SK-N-SH treated with all-trans-retinoic acid at 6 μM for 48 hours (cell line): Measurements from ENCODE around the gene SEC22C.

ENCODE experiments used
- ATAC-seq: fragments of 200-7000 bp; cut with Tn5 transposase; 3 replicates; pipeline ENCODE4 v1.9.1; 2020; ENCODE audit warnings: mild to moderate bottlenecking, moderate library complexity
- CSDC2 ChIP-seq: fragments of 250-450 bp; sonication (Bioruptor Pico); IDR thresholded peaks from 2 replicates; pipeline ENCODE4 v1.5.0; 2020; ENCODE audit warnings: mild to moderate bottlenecking, moderate library complexity
- ESRRG ChIP-seq: fragments of 250-450 bp; sonication (Bioruptor Pico); IDR thresholded peaks from 2 replicates; pipeline ENCODE4 v1.6.1; 2021; ENCODE audit warnings: mild to moderate bottlenecking
- GLIS3 ChIP-seq: fragments of 250-450 bp; sonication (Bioruptor Pico); IDR thresholded peaks from 2 replicates; pipeline ENCODE4 v1.5.0; 2020; ENCODE audit warnings: mild to moderate bottlenecking, moderate library complexity
- ISL1 ChIP-seq: fragments of 250-450 bp; sonication (Bioruptor Pico); IDR thresholded peaks from 2 replicates; pipeline ENCODE4 v2.1.2; 2022; ENCODE audit warnings: mild to moderate bottlenecking, moderate library complexity
- OSR1 ChIP-seq: fragments of 250-450 bp; sonication (Bioruptor Pico); IDR thresholded peaks from 2 replicates; pipeline ENCODE4 v1.8.0; 2022; ENCODE audit warnings: moderate library complexity, mild to moderate bottlenecking, inconsistent platforms
- PATZ1 ChIP-seq: fragments of 250-450 bp; sonication (Bioruptor Pico); IDR thresholded peaks from 2 replicates; pipeline ENCODE4 v1.8.0; 2020; ENCODE audit warnings: mild to moderate bottlenecking, moderate library complexity, borderline replicate concordance
- POU6F1 ChIP-seq: fragments of 250-450 bp; sonication (Bioruptor Pico); IDR thresholded peaks from 2 replicates; pipeline ENCODE4 v1.8.0; 2021; ENCODE audit warnings: low read depth, mild to moderate bottlenecking, moderate library complexity, borderline replicate concordance
- PPARA ChIP-seq: fragments of 250-450 bp; sonication (Bioruptor Pico); IDR thresholded peaks from 2 replicates; pipeline ENCODE4 v1.5.0; 2020; ENCODE audit warnings: mild to moderate bottlenecking, borderline replicate concordance
- RARB ChIP-seq: fragments of 250-450 bp; sonication (Bioruptor Pico); IDR thresholded peaks from 2 replicates; pipeline ENCODE4 v1.8.0; 2021; ENCODE audit warnings: mild to moderate bottlenecking, moderate library complexity
- SNAI2 ChIP-seq: fragments of 250-450 bp; sonication (Bioruptor Pico); IDR thresholded peaks from 2 replicates; pipeline ENCODE4 v1.5.0; 2020; ENCODE audit warnings: mild to moderate bottlenecking, moderate library complexity
- TCF4 ChIP-seq: fragments of 250-450 bp; sonication (Bioruptor Pico); IDR thresholded peaks from 2 replicates; pipeline ENCODE4 v1.8.0; 2021; ENCODE audit warnings: mild to moderate bottlenecking, moderate library complexity, borderline replicate concordance
- TOX ChIP-seq: fragments of 250-450 bp; sonication (Bioruptor Pico); IDR thresholded peaks from 2 replicates; pipeline ENCODE4 v1.8.0; 2021; ENCODE audit warnings: mild to moderate bottlenecking, moderate library complexity, borderline replicate concordance
- TSHZ2 ChIP-seq: fragments of 250-450 bp; sonication (Bioruptor Pico); IDR thresholded peaks from 2 replicates; pipeline ENCODE4 v1.5.0; 2020; ENCODE audit warnings: mild to moderate bottlenecking, moderate library complexity
- ZC3H10 ChIP-seq: fragments of 250-450 bp; sonication (Bioruptor Pico); IDR thresholded peaks from 2 replicates; pipeline ENCODE4 v1.5.1; 2021; ENCODE audit warnings: mild to moderate bottlenecking, moderate library complexity
- ZFP30 ChIP-seq: fragments of 450-650 bp; formaldehyde crosslinking; IDR thresholded peaks from 2 replicates; pipeline ENCODE4 v1.5.0; 2022; ENCODE audit warnings: mild to moderate bottlenecking, moderate library complexity
- ZNF565 ChIP-seq: fragments of 450-650 bp; formaldehyde crosslinking; conservative IDR thresholded peaks from 2 replicates; pipeline ENCODE4 v1.5.0; 2020; ENCODE audit warnings: low read depth, mild to moderate bottlenecking, moderate library complexity
- ZNF8 ChIP-seq: fragments of 450-650 bp; formaldehyde crosslinking; IDR thresholded peaks from 2 replicates; pipeline ENCODE4 v1.5.0; 2020; ENCODE audit warnings: mild to moderate bottlenecking, moderate library complexity
- TF ChIP-seq, protein P1 (sequence below): fragments of 250-450 bp; sonication (Bioruptor Pico); IDR thresholded peaks from 2 replicates; pipeline ENCODE4 v1.5.1; 2020; ENCODE audit warnings: low read depth, mild to moderate bottlenecking, moderate library complexity
- TF ChIP-seq, protein P2 (sequence below): fragments of 250-450 bp; sonication (Bioruptor Pico); IDR thresholded peaks from 2 replicates; pipeline ENCODE4 v1.5.1; 2021; ENCODE audit warnings: mild to moderate bottlenecking, moderate library complexity

The SEC22C gene

DNA sequence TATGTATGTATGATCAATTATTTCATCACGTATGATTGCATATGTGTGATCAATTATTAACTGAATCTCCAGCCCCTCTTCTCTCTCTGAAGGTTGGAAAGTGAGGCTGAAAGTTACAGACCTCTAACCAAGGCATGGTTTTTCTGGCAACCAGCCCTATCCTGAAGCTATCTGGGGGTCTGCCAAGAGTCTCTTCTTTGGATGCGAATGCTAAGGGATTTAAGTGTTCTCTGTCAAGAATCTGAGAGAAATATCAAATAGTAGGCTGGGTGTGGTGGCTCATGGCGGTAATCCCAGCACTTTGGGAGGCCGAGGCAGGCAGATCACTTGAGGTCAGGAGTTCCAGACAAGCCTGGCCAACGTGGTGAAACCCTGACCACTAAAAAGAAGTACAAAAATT is 26.8 kb upstream of the SEC22C start:
- no peak for TF ChIP-seq TOX (CRISPR knock-in tag)
- no peak for TF ChIP-seq GLIS3 (CRISPR knock-in tag)
- no peak for TF ChIP-seq ZC3H10 (CRISPR knock-in tag)
- TF ChIP-seq TCF4 (CRISPR knock-in tag), result no peak
- no peak for TF ChIP-seq SNAI2 (CRISPR knock-in tag)
- TF ChIP-seq ZNF565 (CRISPR knock-in tag), result no peak
- no peak for TF ChIP-seq TSHZ2 (CRISPR knock-in tag)
- no peak for TF ChIP-seq POU6F1 (CRISPR knock-in tag)
- TF ChIP-seq PPARA (CRISPR knock-in tag), result no peak
- no peak for TF ChIP-seq ZFP30
- TF ChIP-seq ZNF8 (CRISPR knock-in tag), result no peak
- no peak for TF ChIP-seq ISL1 (CRISPR knock-in tag)
- TF ChIP-seq, protein P1, sequence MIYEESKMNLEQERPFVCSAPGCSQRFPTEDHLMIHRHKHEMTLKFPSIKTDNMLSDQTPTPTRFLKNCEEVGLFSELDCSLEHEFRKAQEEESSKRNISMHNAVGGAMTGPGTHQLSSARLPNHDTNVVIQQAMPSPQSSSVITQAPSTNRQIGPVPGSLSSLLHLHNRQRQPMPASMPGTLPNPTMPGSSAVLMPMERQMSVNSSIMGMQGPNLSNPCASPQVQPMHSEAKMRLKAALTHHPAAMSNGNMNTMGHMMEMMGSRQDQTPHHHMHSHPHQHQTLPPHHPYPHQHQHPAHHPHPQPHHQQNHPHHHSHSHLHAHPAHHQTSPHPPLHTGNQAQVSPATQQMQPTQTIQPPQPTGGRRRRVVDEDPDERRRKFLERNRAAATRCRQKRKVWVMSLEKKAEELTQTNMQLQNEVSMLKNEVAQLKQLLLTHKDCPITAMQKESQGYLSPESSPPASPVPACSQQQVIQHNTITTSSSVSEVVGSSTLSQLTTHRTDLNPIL (CRISPR knock-in tag), result no peak
- TF ChIP-seq PATZ1 (CRISPR knock-in tag), result no peak
- TF ChIP-seq, protein P2, sequence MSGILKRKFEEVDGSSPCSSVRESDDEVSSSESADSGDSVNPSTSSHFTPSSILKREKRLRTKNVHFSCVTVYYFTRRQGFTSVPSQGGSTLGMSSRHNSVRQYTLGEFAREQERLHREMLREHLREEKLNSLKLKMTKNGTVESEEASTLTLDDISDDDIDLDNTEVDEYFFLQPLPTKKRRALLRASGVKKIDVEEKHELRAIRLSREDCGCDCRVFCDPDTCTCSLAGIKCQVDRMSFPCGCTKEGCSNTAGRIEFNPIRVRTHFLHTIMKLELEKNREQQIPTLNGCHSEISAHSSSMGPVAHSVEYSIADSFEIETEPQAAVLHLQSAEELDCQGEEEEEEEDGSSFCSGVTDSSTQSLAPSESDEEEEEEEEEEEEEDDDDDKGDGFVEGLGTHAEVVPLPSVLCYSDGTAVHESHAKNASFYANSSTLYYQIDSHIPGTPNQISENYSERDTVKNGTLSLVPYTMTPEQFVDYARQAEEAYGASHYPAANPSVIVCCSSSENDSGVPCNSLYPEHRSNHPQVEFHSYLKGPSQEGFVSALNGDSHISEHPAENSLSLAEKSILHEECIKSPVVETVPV (CRISPR knock-in tag), result no peak
- ATAC-seq, result no peak; the same call in 2 of the 3 replicates

DNA sequence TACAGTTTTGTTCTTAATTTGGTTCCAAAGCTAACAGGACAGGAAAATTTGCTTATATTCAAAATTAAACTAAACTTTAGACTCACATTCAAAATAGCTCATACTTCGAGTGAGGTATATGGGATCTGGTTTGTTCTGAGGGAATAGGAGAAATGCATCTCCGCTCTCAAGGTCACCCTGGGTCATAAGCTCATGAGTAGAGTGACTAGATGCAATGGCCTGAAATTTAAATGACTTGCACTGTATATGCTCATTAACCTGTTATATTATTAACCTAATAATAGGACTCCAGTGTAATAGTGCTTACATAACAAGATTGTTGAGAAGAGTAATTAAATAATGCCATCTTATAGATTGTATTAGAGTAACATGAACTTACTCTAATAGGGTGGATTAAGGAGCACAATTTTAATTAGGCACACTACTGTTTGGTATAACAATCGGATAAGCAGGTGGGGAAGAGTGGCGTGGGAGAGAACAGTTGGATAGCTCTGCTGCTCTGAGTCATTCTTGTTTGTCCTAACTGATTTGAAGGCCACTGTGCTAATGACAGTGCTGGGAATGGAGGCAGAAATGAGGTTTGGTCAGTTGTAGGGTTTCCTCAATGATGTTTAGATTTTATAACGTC is 23.9 kb upstream of the SEC22C start:
- ATAC-seq, result no peak
- no peak for TF ChIP-seq OSR1
- no peak for TF ChIP-seq RARB
- TF ChIP-seq TSHZ2 (CRISPR knock-in tag), result no peak
- TF ChIP-seq ESRRG (CRISPR knock-in tag), result no peak
- TF ChIP-seq, protein P2 (CRISPR knock-in tag), result no peak
- TF ChIP-seq ZNF8 (CRISPR knock-in tag), result no peak
- no peak for TF ChIP-seq PATZ1 (CRISPR knock-in tag)
- no peak for TF ChIP-seq ZFP30
- no peak for TF ChIP-seq ZNF565 (CRISPR knock-in tag)
- no peak for TF ChIP-seq GLIS3 (CRISPR knock-in tag)
- no peak for TF ChIP-seq TCF4 (CRISPR knock-in tag)
- TF ChIP-seq TOX (CRISPR knock-in tag), result no peak
- TF ChIP-seq CSDC2 (CRISPR knock-in tag), result no peak
- TF ChIP-seq, protein P1 (CRISPR knock-in tag), result no peak
